Measurements from ENCODE around the gene ZNF296. TPM values are rescaled to one million over a fixed set of nuclear protein-coding genes. Genes with fewer than 3 reads are reported as not detected.

Gene ZNF296
- total RNA-seq, 1 donor from 2014 or later: not detected

GRCh38 chr19:45032421-45032820 is 43.9 kb downstream of the ZNF296 start:
- no peaks in the 10 kb centered on the region for H3F3A ChIP-seq (ENCODE audit: low read depth)
- no peak overlapping the region for H2AFZ ChIP-seq (replicated peaks)
- Mint-ChIP-seq H3K27ac (no peak overlapping the region), H3K9me3 (no peaks in the 10 kb centered on the region), H3K4me3 (no peak overlapping the region), H3K4me1 (no peaks in the 10 kb centered on the region), H3K27me3 (ENCODE audit: insufficient read depth, low read depth) (peaks cover 3% of the 10 kb centered on the region), H3K36me3 (no peaks in the 10 kb centered on the region)
- no peak overlapping the region for H3K4me3 ChIP-seq
- no peaks in the 10 kb centered on the region for H4K20me1 ChIP-seq (ENCODE audit: low read depth)
- H3K27ac ChIP-seq: no peak overlapping the region
- no peaks in the 10 kb centered on the region for H3K27me3 ChIP-seq
- no peaks in the 10 kb centered on the region for H3K9me3 ChIP-seq (ENCODE audit: low read depth)
- H3K4me2 ChIP-seq: no peak overlapping the region
- no peaks in the 10 kb centered on the region for H3K36me3 ChIP-seq
- no peaks in the 10 kb centered on the region for H3K79me2 ChIP-seq (ENCODE audit: low read depth)
- no peak for TF ChIP-seq EZH2phosphoT487 (IDR thresholded peaks at IDR 0.05)
- TF ChIP-seq, protein P1, sequence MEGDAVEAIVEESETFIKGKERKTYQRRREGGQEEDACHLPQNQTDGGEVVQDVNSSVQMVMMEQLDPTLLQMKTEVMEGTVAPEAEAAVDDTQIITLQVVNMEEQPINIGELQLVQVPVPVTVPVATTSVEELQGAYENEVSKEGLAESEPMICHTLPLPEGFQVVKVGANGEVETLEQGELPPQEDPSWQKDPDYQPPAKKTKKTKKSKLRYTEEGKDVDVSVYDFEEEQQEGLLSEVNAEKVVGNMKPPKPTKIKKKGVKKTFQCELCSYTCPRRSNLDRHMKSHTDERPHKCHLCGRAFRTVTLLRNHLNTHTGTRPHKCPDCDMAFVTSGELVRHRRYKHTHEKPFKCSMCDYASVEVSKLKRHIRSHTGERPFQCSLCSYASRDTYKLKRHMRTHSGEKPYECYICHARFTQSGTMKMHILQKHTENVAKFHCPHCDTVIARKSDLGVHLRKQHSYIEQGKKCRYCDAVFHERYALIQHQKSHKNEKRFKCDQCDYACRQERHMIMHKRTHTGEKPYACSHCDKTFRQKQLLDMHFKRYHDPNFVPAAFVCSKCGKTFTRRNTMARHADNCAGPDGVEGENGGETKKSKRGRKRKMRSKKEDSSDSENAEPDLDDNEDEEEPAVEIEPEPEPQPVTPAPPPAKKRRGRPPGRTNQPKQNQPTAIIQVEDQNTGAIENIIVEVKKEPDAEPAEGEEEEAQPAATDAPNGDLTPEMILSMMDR (IDR thresholded peaks at IDR 0.05): no peak
- no peak for TF ChIP-seq EZH2 (IDR thresholded peaks at IDR 0.05)
- no peaks in the 10 kb centered on the region for H3K4me1 ChIP-seq
- no peak for DNase-seq (ENCODE audit: low spot score)
- H3K9ac ChIP-seq: no peak overlapping the region

- Histone ChIP-seq H3K79me2 (ENCODE audit: low read depth) (no peaks in the 10 kb centered on the region), H3K27me3 (no peaks in the 10 kb centered on the region), H3K4me3 (no peak overlapping the region), H3K36me3 (no peaks in the 10 kb centered on the region), H3K4me2 (no peak overlapping the region), H3K27ac (no peak overlapping the region), H4K20me1 (ENCODE audit: low read depth) (no peaks in the 10 kb centered on the region), H3K9me3 (ENCODE audit: low read depth) (no peaks in the 10 kb centered on the region), H3K4me1 (no peaks in the 10 kb centered on the region), H3K9ac (no peak overlapping the region), H2AFZ (replicated peaks) (no peak overlapping the region), H3F3A (ENCODE audit: low read depth) (no peaks in the 10 kb centered on the region)
- Mint-ChIP-seq H3K9me3 (no peaks in the 10 kb centered on the region), H3K27me3 (ENCODE audit: insufficient read depth, low read depth) (peaks cover 9% of the 10 kb centered on the region), H3K4me1 (no peaks in the 10 kb centered on the region), H3K27ac (no peak overlapping the region), H3K4me3 (no peak overlapping the region), H3K36me3 (no peaks in the 10 kb centered on the region)
- DNase-seq (ENCODE audit: low spot score): no peak
- TF ChIP-seq EZH2 (IDR thresholded peaks at IDR 0.05) (no peak), EZH2phosphoT487 (IDR thresholded peaks at IDR 0.05) (no peak)
- TF ChIP-seq, protein P1 (IDR thresholded peaks at IDR 0.05): no peak
Observed at GRCh38 chr19:45030825-45031224, 45.5 kb downstream of the ZNF296 start.

GRCh38 chr19:45027371-45027770 is 48.9 kb downstream of the ZNF296 start:
- no peak overlapping the region for H3K27ac Mint-ChIP-seq

More at GRCh38 chr19:45027371-45027770, 48.9 kb downstream of the ZNF296 start:
- Mint-ChIP-seq H3K27me3 (ENCODE audit: insufficient read depth, low read depth) (peaks cover 10% of the 10 kb centered on the region), H3K4me3 (no peak overlapping the region), H3K36me3 (no peaks in the 10 kb centered on the region), H3K9me3 (no peaks in the 10 kb centered on the region), H3K4me1 (no peaks in the 10 kb centered on the region)
- H3K4me2 ChIP-seq: no peak overlapping the region
- TF ChIP-seq EZH2phosphoT487 (IDR thresholded peaks at IDR 0.05) (no peak), EZH2 (IDR thresholded peaks at IDR 0.05) (no peak)
- TF ChIP-seq, protein P1 (IDR thresholded peaks at IDR 0.05): no peak
- H3K9me3 ChIP-seq (ENCODE audit: low read depth): no peaks in the 10 kb centered on the region
- H3K4me1 ChIP-seq: no peaks in the 10 kb centered on the region
- no peaks in the 10 kb centered on the region for H3K36me3 ChIP-seq
- no peak overlapping the region for H2AFZ ChIP-seq (replicated peaks)
- H3K79me2 ChIP-seq (ENCODE audit: low read depth): no peaks in the 10 kb centered on the region
- H4K20me1 ChIP-seq (ENCODE audit: low read depth): no peaks in the 10 kb centered on the region
- H3K27me3 ChIP-seq: no peaks in the 10 kb centered on the region
- H3K27ac ChIP-seq: no peak overlapping the region
- no peak for DNase-seq (ENCODE audit: low spot score)
- H3F3A ChIP-seq (ENCODE audit: low read depth): no peaks in the 10 kb centered on the region
- H3K4me3 ChIP-seq: no peak overlapping the region
- no peak overlapping the region for H3K9ac ChIP-seq

Data from neural progenitor cell (in vitro differentiated cells).